Measurements from ENCODE around the gene NOL12.

DNA sequence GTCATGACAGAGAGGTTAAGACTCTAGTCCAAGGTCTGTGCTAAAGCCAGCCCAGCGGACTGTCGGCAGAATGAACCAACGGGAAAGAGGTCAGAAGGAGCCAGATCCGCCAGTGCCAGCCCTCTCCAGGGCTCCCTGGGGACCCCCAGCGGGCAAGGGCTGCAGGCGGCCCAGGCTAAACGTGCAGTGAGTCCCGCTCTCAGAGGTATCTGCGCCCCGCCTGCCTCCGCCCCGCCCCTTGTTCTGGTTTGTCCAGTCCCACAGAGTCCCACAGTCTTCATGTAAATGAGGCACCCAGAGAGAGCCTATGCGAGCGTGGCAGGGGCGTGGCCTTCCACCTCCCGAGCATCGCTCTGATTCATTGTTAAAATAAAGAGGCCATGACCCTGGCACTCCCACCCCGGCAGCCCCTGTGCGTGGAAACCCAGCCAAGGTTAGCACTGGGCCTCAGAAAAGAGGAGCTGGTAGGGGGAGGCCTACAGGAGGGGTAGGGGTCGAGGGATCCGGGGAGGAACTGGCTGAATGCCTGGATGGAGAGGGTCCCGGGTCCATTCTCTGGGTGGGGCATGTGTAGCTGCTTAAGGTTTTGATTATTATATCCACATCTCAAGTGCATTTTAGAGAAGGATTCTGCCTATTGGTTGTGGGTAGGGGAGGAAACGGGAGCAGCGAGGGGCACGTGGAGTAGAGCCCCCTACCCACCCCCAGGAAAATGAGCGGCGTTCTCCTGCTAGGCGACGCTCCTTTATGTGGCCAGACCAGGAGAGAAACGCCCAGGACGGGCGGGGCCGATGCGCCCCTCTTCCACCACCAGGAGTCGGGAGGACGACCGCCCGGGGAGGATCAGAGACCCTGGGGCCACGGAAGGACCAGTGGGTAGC lies 10.8 kb downstream of the NOL12 start, which contains the start of gene TRIOBP:
- no peak for TF ChIP-seq EZH2 (IDR thresholded peaks at IDR 0.05)
- TF ChIP-seq POLR2AphosphoS5 (IDR thresholded peaks at IDR 0.05; ENCODE audit: borderline replicate concordance, low read depth, low read length) = 0 out of 2 replicates have a peak, but pooled peaks have one; percentile 31
